T47D (cell line): Measurements from ENCODE around the gene PMEPA1.

Source experiments
- DNase-seq, 2 experiments: peaks; one replicate each; pipeline versions ENCODE4 v3.0.0 to v3.0.0-alpha.2; 2011 to 2012; ENCODE audit warnings: low read depth in 1 of 2, low spot score in 1 of 2
- JUND ChIP-seq: IDR thresholded peaks from 2 replicates; pipeline ENCODE4 v1.6.1; 2012; ENCODE audit warnings: low read depth
- in situ Hi-C: cut with HindIII; loops from 2 replicates; pipeline ENCODE4 v1.10.0; 2016; ENCODE audit warnings: low sequenced_read_pairs, low pct_unique_long_range_greater_than_20kb

PMEPA1 gene

GRCh38 chr20:57693670-57694329, 16.0 kb downstream of the PMEPA1 start:
- in situ Hi-C loops: no loop called here
- no peak for DNase-seq

DNA sequence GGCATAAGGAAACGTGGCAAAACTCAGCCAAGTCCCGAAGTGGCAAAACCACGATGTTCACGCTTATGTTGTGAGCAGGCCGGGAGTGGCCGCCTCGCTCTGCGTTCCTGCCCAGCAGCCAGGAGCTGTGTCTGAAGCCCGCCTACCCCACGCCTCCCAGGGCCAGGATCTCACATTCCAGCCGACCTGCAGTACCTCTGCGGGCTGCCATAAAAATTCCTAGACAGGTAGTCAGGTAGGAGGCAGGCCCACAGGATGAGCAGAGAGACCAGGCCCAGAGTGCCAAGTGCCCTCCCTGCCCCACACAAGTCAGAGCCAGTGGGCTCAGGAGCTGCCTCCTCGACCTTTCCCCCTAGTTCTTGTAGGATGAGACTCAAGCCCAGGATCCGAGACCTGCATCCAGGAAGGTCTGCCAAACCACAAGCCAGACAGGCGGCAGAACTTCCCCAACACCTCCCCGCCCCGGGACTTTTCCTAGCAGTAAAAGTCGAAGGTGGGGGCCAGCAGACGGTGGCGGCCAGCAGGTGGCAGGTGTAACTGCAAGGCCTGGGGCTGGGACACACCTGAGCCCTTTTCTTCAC, 16.7 kb downstream of the PMEPA1 start:
- TF ChIP-seq JUND: no peak
- DNase-seq: peak; percentile 88 to 96
- in situ Hi-C loops: no loop called here

More at GRCh38 chr20:57693670-57694329, 16.0 kb downstream of the PMEPA1 start:
- no peak for TF ChIP-seq JUND

GRCh38 chr20:57692393-57692792, 17.4 kb downstream of the PMEPA1 start:
- in situ Hi-C loops: no loop called here
- DNase-seq: no peak
- TF ChIP-seq JUND: no peak

DNA sequence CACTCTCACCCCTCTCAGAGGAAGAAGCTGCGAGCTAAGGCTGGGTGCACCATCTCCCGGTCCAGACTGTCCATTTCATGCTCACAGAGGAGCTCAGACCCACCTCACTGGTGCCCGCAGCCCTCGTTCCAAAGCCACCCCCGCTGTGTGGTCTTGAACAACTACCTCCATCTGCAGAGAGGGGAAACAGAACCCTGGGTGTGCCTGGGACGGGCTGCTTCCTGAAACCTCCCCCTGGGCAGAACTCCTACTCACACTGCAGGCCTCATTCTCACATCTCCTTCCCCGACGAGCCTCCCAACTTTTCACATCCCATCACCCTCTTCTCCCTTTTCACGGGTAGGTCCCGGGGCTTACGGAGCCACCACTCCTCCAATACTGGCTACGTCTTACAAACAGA, 18.1 kb downstream of the PMEPA1 start:
- TF ChIP-seq JUND: no peak
- in situ Hi-C loops: no loop called here

DNA sequence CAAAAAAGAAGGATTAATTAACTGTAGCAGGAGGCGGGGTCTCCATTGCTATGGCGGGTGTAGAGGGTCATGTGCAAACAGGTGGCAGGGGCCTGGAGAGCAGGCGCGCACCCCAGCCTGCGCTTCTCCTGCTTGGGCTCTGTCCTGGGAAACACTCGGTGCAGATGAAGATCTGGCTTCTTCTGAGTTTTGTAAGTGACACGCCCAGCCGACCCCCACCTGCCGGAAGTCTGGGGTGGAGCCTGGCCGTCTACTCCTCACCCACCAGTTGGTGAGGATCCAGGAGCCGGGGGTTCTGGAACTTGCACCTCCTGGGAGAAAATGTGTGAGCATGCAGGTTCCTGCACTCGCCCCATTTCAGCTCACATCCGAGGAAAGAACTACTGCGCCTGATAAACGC, 19.3 kb downstream of the PMEPA1 start:
- TF ChIP-seq JUND: no peak
- DNase-seq: no peak
- in situ Hi-C loops: no loop called here

More for the DNA sequence above, 18.1 kb downstream of the PMEPA1 start:
- no peak for DNase-seq

DNA sequence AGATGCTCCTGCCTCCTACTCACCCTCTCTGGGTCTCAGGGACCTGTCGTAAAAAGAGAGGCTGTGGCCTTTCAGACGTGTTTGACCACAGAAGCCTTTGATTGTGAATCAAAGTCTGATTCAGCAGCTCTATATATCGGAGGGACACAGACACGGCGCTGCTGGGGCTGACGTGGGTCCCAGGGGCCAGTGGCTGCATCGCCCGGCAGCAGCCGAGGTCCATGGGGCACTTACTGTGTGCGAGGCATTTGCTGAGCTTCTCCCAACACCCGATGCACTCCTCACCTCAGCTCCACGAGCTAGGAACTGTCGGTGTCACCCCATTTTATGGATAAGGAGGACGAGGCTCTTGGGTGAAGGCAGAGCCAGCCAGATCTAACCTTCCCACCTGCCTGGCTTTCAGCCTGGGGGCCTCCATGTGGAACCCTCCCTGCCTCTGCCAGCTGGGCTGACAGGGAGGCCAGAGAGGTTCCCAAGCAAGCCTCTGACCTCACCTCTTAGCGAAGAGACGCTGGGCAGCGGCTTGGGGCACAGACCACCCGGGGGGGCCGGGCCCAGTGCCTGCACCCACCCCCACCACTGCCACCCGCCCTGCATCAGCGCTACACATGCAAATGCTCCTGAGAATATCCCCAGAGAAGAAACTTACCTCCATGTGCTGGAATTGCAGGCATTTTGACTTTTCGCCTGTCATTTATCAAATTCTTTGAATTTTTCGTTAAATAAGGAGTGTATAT, 19.9 kb downstream of the PMEPA1 start:
- DNase-seq: no peak
- TF ChIP-seq JUND: no peak
- in situ Hi-C loops: no loop called here

DNA sequence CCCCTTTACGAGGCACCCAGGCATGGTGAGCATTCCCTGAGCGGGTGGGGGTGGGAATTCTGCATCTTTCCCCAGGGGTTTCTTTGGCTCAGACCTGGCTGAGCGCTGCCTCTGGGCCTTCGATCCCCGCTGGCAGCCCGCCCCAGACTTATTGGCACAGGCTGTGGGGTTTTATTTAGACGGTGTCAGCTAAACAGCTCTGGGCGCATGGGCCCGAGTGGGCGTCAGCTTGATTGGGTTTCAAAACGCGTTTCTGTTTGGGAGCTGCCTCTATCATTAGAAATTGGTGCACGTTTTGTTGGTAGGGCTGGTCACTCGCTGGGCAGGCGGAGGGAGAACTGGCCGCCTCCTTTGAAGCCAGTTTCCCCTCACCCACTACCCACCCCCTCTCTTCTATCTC, 21.0 kb downstream of the PMEPA1 start:
- TF ChIP-seq JUND: no peak
- DNase-seq: no peak
- in situ Hi-C loops: no loop called here

DNA sequence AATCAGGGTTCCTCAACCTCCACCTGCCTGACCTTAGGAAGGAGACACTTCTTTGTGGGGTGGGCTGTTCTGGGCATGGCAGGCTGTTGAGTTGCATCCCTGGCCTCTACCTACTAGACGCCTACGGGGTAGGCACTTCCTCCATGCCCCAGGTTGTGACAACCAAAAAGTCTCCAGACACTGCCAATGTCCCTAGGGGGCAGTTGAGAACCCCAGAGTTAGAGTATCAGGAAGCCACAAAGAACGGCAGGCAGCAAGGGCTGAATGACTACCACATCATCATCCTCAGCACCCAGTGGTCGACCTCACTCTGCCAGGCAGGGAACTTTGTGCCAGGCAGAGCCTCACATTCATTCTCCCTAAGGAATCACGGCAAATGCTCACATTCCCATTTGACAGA, 21.5 kb downstream of the PMEPA1 start:
- no peak for DNase-seq
- TF ChIP-seq JUND: no peak
- in situ Hi-C loops: no loop called here

DNA sequence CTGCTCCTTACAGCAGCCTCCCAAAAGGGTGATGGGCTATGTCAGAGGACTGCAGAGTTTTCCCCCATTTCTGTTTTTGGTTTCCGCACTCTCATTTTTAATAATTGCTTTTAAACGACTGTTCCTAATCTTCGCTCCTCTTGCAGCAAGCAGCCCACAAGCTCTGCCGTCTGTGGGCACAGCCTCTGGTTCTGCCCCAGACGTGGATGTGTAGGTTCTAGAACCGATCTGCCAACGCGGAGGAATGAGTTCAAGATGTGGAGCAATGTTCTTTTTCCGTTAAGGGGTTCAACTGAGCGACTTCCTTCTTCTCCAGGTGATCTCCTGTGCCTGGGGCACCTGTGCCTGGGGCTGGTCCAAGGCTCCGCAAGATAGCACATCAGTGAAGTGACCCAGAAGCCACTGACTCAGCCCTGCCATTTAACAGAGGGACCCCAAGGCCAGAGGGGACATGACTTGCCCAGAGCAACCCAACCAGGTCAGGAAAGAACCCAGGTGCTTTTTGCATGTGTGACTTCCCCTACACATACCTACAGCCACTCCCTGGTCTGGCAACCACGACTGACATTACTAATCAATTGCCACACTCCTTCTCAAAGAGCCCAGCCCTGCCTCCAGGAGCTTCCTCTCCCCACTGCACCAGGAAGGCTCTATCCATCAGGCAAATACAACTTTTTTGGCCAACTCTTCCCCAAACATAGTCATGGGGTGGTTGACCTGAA, 22.7 kb downstream of the PMEPA1 start:
- in situ Hi-C loops: no loop called here
- DNase-seq: no peak
- TF ChIP-seq JUND: no peak

GRCh38 chr20:57685146-57685758, 24.6 kb downstream of the PMEPA1 start:
- in situ Hi-C loops: no loop called here
- DNase-seq: no peak
- no peak for TF ChIP-seq JUND

- no peak for TF ChIP-seq JUND
These were observed 25.0 kb downstream of the PMEPA1 start for GRCh38 chr20:57684808-57685140.

More at GRCh38 chr20:57684808-57685140, 25.0 kb downstream of the PMEPA1 start:
- in situ Hi-C loops: no loop called here
- DNase-seq: no peak
